Prostate gland (tissue), 2 donors: Measurements from ENCODE around the gene MBLAC1.

Source experiments
- CTCF ChIP-seq, 4 experiments: fragments of 200-600 bp in 2 of 4; fragments of 450-650 bp in 2 of 4; sonication (generic) in 2 of 4; IDR thresholded peaks; 1 replicate in 3 of 4; 2 replicates in 1 of 4; pipeline ENCODE4 v1.5.1; 2016 to 2019; ENCODE audit warnings: antibody characterized with exemption in 4 of 4, mild to moderate bottlenecking in 2 of 4, moderate library complexity in 2 of 4
- POLR2A ChIP-seq: fragments of 450-650 bp; IDR thresholded peaks from one replicate; pipeline ENCODE4 v1.6.1; 2016; ENCODE audit warnings: antibody characterized with exemption, mild to moderate bottlenecking
- POLR2AphosphoS5 ChIP-seq: sonication (generic); formaldehyde crosslinking; IDR thresholded peaks from one replicate; pipeline ENCODE4 v1.6.1; 2017; ENCODE audit warnings: antibody characterized with exemption

DNA sequence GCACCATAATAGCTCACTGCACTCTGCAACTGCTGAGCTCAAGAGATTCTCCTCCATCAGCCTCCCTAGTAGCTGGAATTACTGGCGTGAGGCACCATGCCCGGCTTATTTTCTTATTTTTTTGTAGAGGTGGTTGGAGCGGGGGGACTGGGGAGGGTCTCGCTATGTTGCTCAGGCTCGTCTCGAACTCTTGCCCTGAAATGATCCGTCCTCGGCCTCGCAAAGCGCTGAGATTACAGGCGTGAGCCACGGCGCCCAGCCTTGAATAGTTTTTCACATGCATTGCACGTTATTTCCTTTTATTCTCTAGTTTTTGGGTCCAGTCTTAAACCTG is 21.4 kb downstream of the MBLAC1 start:
- TF ChIP-seq CTCF (IDR thresholded peaks at IDR 0.05), result no peak
- no peak for TF ChIP-seq POLR2AphosphoS5
- TF ChIP-seq POLR2A, result no peak
